CD14-positive monocyte (primary cell): ENCODE measurements around the gene NTRK1. TPM values are rescaled to one million over a fixed set of nuclear protein-coding genes. Genes with fewer than 3 reads are reported as not detected.

Experiments used
- DNase-seq, 3 donors: peaks; one replicate each; pipeline ENCODE4 v3.0.0-alpha.2; 2011 to 2022
- H2AFZ ChIP-seq: 2 replicates; pipeline ENCODE4 v1.6.0; 2012; ENCODE audit warnings: mild to moderate bottlenecking, low read depth, low read length, inconsistent platforms; ENCODE audit not compliant: insufficient read depth, poor library complexity, severe bottlenecking
- H3K27ac ChIP-seq, 2 donors: 1 replicate in 1 of 2; 2 replicates in 1 of 2; pipeline ENCODE4 v1.5.1; 2012 to 2013; ENCODE audit warnings: low read length in 2 of 2, control low read depth in 1 of 2, inconsistent platforms in 1 of 2, low read depth in 1 of 2, mild to moderate bottlenecking in 1 of 2
- H3K27me3 ChIP-seq, 2 donors: one replicate each; pipeline versions ENCODE4 v1.6.0 to v1.6.1; 2011 to 2013; ENCODE audit warnings: low read length in 2 of 2; ENCODE audit not compliant: control insufficient read depth in 2 of 2, insufficient read depth in 2 of 2
- H3K36me3 ChIP-seq, 2 donors: replicated peaks in 1 of 2; 1 replicate in 1 of 2; 2 replicates in 1 of 2; pipeline versions ENCODE4 v1.5.1 to v1.6.1; 2012 to 2013; ENCODE audit warnings: low read length in 2 of 2, control low read depth in 1 of 2, inconsistent platforms in 1 of 2, mild to moderate bottlenecking in 1 of 2; ENCODE audit not compliant: insufficient read depth in 2 of 2, control insufficient read depth in 1 of 2
- H3K4me1 ChIP-seq, 2 donors: 1 replicate in 1 of 2; 2 replicates in 1 of 2; pipeline versions ENCODE4 v1.5.1 to v1.6.1; 2012 to 2013; ENCODE audit warnings: low read length in 2 of 2, control low read depth in 1 of 2, inconsistent platforms in 1 of 2, mild to moderate bottlenecking in 1 of 2, moderate library complexity in 1 of 2; ENCODE audit not compliant: insufficient read depth in 2 of 2, control insufficient read depth in 1 of 2
- H3K4me2 ChIP-seq: replicated peaks from 2 replicates; pipeline ENCODE3; 2012; ENCODE audit warnings: low read length, moderate library complexity, mild to moderate bottlenecking; ENCODE audit not compliant: poor library complexity, severe bottlenecking; ENCODE audit errors: extremely low read depth
- H3K4me3 ChIP-seq, 3 experiments: fragments of 200-600 bp in 1 of 3; sonication (generic) in 1 of 3; replicated peaks in 1 of 3; 1 replicate in 2 of 3; 2 replicates in 1 of 3; pipeline ENCODE4 v1.5.1; 2011 to 2013; ENCODE audit warnings: low read length in 3 of 3, mild to moderate bottlenecking in 3 of 3, control low read depth in 2 of 3, low read depth in 2 of 3, inconsistent platforms in 1 of 3, moderate library complexity in 1 of 3
- H3K79me2 ChIP-seq: 2 replicates; pipeline ENCODE4 v1.6.0; 2012; ENCODE audit warnings: mild to moderate bottlenecking, control low read depth, inconsistent platforms, low read length, moderate library complexity; ENCODE audit not compliant: insufficient read depth
- H3K9ac ChIP-seq: 2 replicates; pipeline ENCODE4 v1.6.0; 2017; ENCODE audit warnings: low read length, mild to moderate bottlenecking; ENCODE audit not compliant: insufficient read depth, poor library complexity, severe bottlenecking
- H3K9me3 ChIP-seq, 2 donors: replicated peaks in 1 of 2; 1 replicate in 1 of 2; 2 replicates in 1 of 2; pipeline versions ENCODE4 v1.5.1 to v1.6.1; 2012 to 2013; ENCODE audit warnings: low read length in 2 of 2, control low read depth in 1 of 2; ENCODE audit not compliant: control insufficient read depth in 1 of 2, insufficient read depth in 1 of 2
- H4K20me1 ChIP-seq: 2 replicates; pipeline ENCODE4 v1.6.0; 2012; ENCODE audit warnings: mild to moderate bottlenecking, low read length, control low read depth, moderate library complexity; ENCODE audit not compliant: insufficient read depth
- H3K27ac Mint-ChIP-seq, 7 donors: one replicate each; pipeline ENCODE4 v1.8.0; 2020; ENCODE audit warnings: mild to moderate bottlenecking in 7 of 7, mixed read lengths in 7 of 7, moderate library complexity in 6 of 7, inconsistent platforms in 2 of 7
- H3K27me3 Mint-ChIP-seq, 3 donors: one replicate each; pipeline ENCODE4 v1.8.0; 2021 to 2022; ENCODE audit warnings: low read depth in 3 of 3, mild to moderate bottlenecking in 3 of 3, mixed read lengths in 3 of 3, moderate library complexity in 3 of 3, inconsistent platforms in 1 of 3
- H3K36me3 Mint-ChIP-seq, 2 donors: one replicate each; pipeline ENCODE4 v1.8.0; 2020; ENCODE audit warnings: mixed read lengths in 2 of 2, inconsistent platforms in 1 of 2, mild to moderate bottlenecking in 1 of 2
- H3K4me1 Mint-ChIP-seq: one replicate; pipeline ENCODE4 v1.8.0; 2020; ENCODE audit warnings: mild to moderate bottlenecking, mixed read lengths
- H3K4me3 Mint-ChIP-seq, 2 donors: one replicate each; pipeline ENCODE4 v1.8.0; 2020; ENCODE audit warnings: mild to moderate bottlenecking in 2 of 2, mixed read lengths in 2 of 2, moderate library complexity in 1 of 2
- H3K9me3 Mint-ChIP-seq, 7 donors: one replicate each; pipeline ENCODE4 v1.8.0; 2020 to 2022; ENCODE audit warnings: mixed read lengths in 7 of 7, mild to moderate bottlenecking in 6 of 7, moderate library complexity in 6 of 7, inconsistent platforms in 2 of 7
- WGBS: methylation state at CpG from one replicate; pipeline ENCODE4 v1.1.5; 2013; ENCODE audit warnings: missing lambda C conversion rate; ENCODE audit not compliant: insufficient coverage; 5-methylcytosine and 5-hydroxymethylcytosine counted together
- intact Hi-C, 2 donors: fragments of 100-400 bp; cut with micrococcal nuclease; formaldehyde crosslinking; loops; one replicate each; pipeline versions ENCODE4 v1.15.0 to v1.15.1; 2023
- polyA plus RNA-seq, 3 donors: library from polyadenylated mRNA; depleted of rRNA in 1 of 3; unstranded in 2 of 3; stranded (reverse) in 1 of 3; fragments of 300-500 nt in 2 of 3; fragments of >200 nt in 1 of 3; fragmentation: Illumina TruSeq in 2 of 3; gene quantifications; 1 replicate in 2 of 3; 2 replicates in 1 of 3; pipeline ENCODE4 v1.2.3, GENCODE V29; 2012 to 2021
- TF ChIP-seq, protein P1 (sequence below): fragments of 200-600 bp; IDR thresholded peaks from one replicate; pipeline ENCODE4 v1.8.0; 2022; ENCODE audit warnings: antibody characterized with exemption, mild to moderate bottlenecking

Gene NTRK1
- polyA plus RNA-seq, 3 donors, result 0.03 TPM; not detected in 2

DNA sequence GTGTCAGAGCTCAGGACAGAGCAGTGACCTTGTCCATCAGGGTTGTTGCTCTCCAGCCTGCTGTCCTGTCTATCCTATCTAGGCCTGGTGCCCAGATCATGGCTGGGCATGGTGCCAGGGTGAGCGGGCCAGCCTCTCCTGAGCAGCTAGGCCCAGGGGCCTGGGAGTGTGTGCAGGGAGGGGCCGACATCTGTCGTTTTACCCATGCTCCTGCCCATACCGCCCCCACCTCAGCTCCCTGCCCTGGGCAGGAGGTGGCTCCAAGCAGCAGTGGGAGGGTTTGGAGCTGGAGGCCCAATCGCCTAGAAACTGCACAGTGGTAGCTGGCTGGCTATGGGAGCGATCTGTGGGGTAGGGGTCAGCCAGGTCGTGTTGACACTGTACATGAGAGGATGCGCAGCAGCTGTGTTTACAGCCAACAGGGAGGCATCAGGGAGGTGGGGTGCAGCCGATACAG lies 8.2 kb upstream of the NTRK1 start:
- DNase-seq, result no peak
- H3K9me3 ChIP-seq, result no peaks in the 10 kb centered on the region
- H3K4me2 ChIP-seq, result no peak overlapping the region
- H3K36me3 Mint-ChIP-seq, result no peaks in the 10 kb centered on the region
- peaks cover 0 to 3% (median 0%) of the 10 kb centered on the region in 7 donors for H3K9me3 Mint-ChIP-seq
- intact Hi-C loops, result loop anchor here (10.0 kb wide), 2 partner anchors 58 to 158 kb away; no protein-coding TSS in a partner anchor
- no peak overlapping the region for H3K9ac ChIP-seq
- H3K4me1 Mint-ChIP-seq, result peaks cover 6% of the 10 kb centered on the region
- no peaks in the 10 kb centered on the region for H4K20me1 ChIP-seq
- H3K27me3 ChIP-seq, result peaks cover 15 to 42% of the 10 kb centered on the region in 2 donors
- WGBS, result 66% methylated on average over 4 of the region's 9 CpGs
- no peaks in the 10 kb centered on the region for H3K36me3 ChIP-seq
- H3K4me1 ChIP-seq, result no peaks in the 10 kb centered on the region
- H3K27me3 Mint-ChIP-seq, result peaks cover 45 to 55% (median 48%) of the 10 kb centered on the region in 3 donors
- TF ChIP-seq, protein P1, sequence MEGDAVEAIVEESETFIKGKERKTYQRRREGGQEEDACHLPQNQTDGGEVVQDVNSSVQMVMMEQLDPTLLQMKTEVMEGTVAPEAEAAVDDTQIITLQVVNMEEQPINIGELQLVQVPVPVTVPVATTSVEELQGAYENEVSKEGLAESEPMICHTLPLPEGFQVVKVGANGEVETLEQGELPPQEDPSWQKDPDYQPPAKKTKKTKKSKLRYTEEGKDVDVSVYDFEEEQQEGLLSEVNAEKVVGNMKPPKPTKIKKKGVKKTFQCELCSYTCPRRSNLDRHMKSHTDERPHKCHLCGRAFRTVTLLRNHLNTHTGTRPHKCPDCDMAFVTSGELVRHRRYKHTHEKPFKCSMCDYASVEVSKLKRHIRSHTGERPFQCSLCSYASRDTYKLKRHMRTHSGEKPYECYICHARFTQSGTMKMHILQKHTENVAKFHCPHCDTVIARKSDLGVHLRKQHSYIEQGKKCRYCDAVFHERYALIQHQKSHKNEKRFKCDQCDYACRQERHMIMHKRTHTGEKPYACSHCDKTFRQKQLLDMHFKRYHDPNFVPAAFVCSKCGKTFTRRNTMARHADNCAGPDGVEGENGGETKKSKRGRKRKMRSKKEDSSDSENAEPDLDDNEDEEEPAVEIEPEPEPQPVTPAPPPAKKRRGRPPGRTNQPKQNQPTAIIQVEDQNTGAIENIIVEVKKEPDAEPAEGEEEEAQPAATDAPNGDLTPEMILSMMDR, result no peak
- H3K27ac Mint-ChIP-seq, result peak overlapping the region in 1 of 7 donors; percentile 39
- H3K27ac ChIP-seq, result no peak overlapping the region
- no peaks in the 10 kb centered on the region for H3K79me2 ChIP-seq
- no peak overlapping the region for H3K4me3 ChIP-seq
- H3K4me3 Mint-ChIP-seq, result no peak overlapping the region
- no peak overlapping the region for H2AFZ ChIP-seq

DNA sequence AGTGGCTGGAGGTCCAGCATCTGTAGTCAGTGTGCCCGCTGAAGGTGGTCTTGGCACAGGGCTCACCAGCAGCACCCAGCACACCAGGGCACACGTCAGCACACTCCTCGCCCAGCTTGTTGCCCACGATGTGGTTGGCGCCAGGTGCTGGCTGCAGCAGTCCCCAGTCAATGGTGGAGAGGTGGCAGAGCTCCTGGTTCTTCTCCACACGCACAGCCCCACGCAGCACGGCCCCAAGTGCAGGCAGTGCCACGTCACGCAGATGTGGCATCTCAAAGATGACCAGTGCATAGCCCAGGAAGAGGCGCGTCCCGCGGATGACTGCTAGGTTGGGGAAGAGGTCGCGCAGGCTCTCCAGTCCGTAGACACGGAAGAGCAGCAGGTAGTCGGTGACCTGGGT lies 6.9 kb upstream of the NTRK1 start:
- H3K4me3 ChIP-seq, result no peak overlapping the region
- H3K9ac ChIP-seq, result no peak overlapping the region
- H3K36me3 ChIP-seq, result no peaks in the 10 kb centered on the region
- H4K20me1 ChIP-seq, result no peaks in the 10 kb centered on the region
- no peak overlapping the region for H2AFZ ChIP-seq
- WGBS, result 96% methylated on average over 19 of the region's 19 CpGs
- H3K27ac ChIP-seq, result no peak overlapping the region
- no peak overlapping the region for H3K27ac Mint-ChIP-seq
- no peaks in the 10 kb centered on the region for H3K4me1 ChIP-seq
- TF ChIP-seq, protein P1, result no peak
- H3K4me3 Mint-ChIP-seq, result peak overlapping the region in 1 of 2 donors; percentile 37
- H3K9me3 ChIP-seq, result no peaks in the 10 kb centered on the region
- intact Hi-C loops, result loop anchor here (10.0 kb wide), 2 partner anchors 59 to 159 kb away; no protein-coding TSS in a partner anchor
- H3K79me2 ChIP-seq, result no peaks in the 10 kb centered on the region
- peaks cover 0 to 1% (median 0%) of the 10 kb centered on the region in 7 donors for H3K9me3 Mint-ChIP-seq
- DNase-seq, result no peak
- peaks cover 45 to 55% (median 48%) of the 10 kb centered on the region in 3 donors for H3K27me3 Mint-ChIP-seq
- peaks cover 16 to 42% of the 10 kb centered on the region in 2 donors for H3K27me3 ChIP-seq
- peaks cover 0 to 3% of the 10 kb centered on the region in 2 donors for H3K36me3 Mint-ChIP-seq
- peaks cover 9% of the 10 kb centered on the region for H3K4me1 Mint-ChIP-seq
- H3K4me2 ChIP-seq, result no peak overlapping the region
